Endothelial cell of umbilical vein (primary cell): ENCODE results near the gene LRRC8B. TPM values are rescaled to one million over a fixed set of nuclear protein-coding genes. Genes with fewer than 3 reads are reported as not detected.

Source experiments
- BruUV-seq: library from RNA; stranded (reverse); fragments of 400-500 nt; replicated peaks from 2 replicates; lab custom pipeline; 2021; lab: Mats Ljungman, UMichigan
- CTCF ChIA-PET: fragments of 300-600, 350-600 bp; sonication (Branson Sonifier 250); formaldehyde crosslinking; loops from one replicate; lab custom pipeline; 2021; ENCODE audit warnings: antibody characterized with exemption, inconsistent platforms; lab: Charles Lee
- POLR2A ChIA-PET: fragments of 300-600, 350-600 bp; sonication (Branson Sonifier 250); formaldehyde crosslinking; loops from one replicate; lab custom pipeline; 2021; ENCODE audit warnings: antibody characterized with exemption, inconsistent platforms; lab: Charles Lee
- DNase-seq: peaks from one replicate; pipeline ENCODE4 v3.0.0-alpha.2; 2011; ENCODE audit warnings: low read depth, low spot score
- FAIRE-seq: peaks from 2 replicates; lab custom pipeline; 2011; peaks lifted over from hg19 to GRCh38; lab: Jason Lieb, UNC
- H2AFZ ChIP-seq: 2 replicates; pipeline ENCODE4 v1.6.0; 2012; ENCODE audit warnings: low read depth, low read length, control low read depth, inconsistent platforms
- H3K27ac ChIP-seq: 2 replicates; pipeline ENCODE4 v1.5.1; 2011; ENCODE audit warnings: low read depth, mild to moderate bottlenecking, control low read depth, low read length, moderate library complexity; ENCODE audit not compliant: insufficient read depth
- H3K27me3 ChIP-seq, 2 experiments: 2 replicates each; pipeline versions ENCODE4 v1.6.0 to v1.6.1; 2011; ENCODE audit warnings: low read length in 2 of 2, mixed read lengths in 1 of 2; ENCODE audit not compliant: control insufficient read depth in 2 of 2, insufficient read depth in 2 of 2
- H3K36me3 ChIP-seq, 2 experiments: 2 replicates in 1 of 2; 3 replicates in 1 of 2; pipeline ENCODE4 v1.5.1; 2011; ENCODE audit warnings: low read length in 2 of 2, mild to moderate bottlenecking in 1 of 2, moderate library complexity in 1 of 2; ENCODE audit not compliant: control insufficient read depth in 2 of 2, insufficient read depth in 2 of 2; ENCODE audit errors: extremely low read depth in 1 of 2
- H3K4me1 ChIP-seq: 3 replicates; pipeline ENCODE4 v1.5.1; 2011; ENCODE audit warnings: mild to moderate bottlenecking, low read length; ENCODE audit not compliant: control insufficient read depth, insufficient read depth; ENCODE audit errors: extremely low read depth
- H3K4me2 ChIP-seq: 2 replicates; pipeline ENCODE4 v1.6.1; 2011; ENCODE audit warnings: low read length, control low read depth, mixed read lengths; ENCODE audit not compliant: insufficient read depth
- H3K4me3 ChIP-seq, 3 experiments: fragments of 200-600 bp in 1 of 3; sonication (generic), shearing (Covaris generic) in 1 of 3; replicated peaks in 1 of 3; 2 replicates each; pipeline ENCODE4 v1.5.1; 2011 to 2016; ENCODE audit warnings: control low read depth in 3 of 3, low read length in 3 of 3, mild to moderate bottlenecking in 2 of 3, inconsistent platforms in 1 of 3, low read depth in 1 of 3, moderate library complexity in 1 of 3; ENCODE audit not compliant: insufficient read depth in 1 of 3
- H3K79me2 ChIP-seq: 2 replicates; pipeline ENCODE4 v1.6.0; 2012; ENCODE audit warnings: low read length, inconsistent platforms; ENCODE audit not compliant: control insufficient read depth, insufficient read depth
- H3K9ac ChIP-seq: replicated peaks from 2 replicates; pipeline ENCODE3; 2011; ENCODE audit warnings: low read length, control low read depth; ENCODE audit not compliant: insufficient read depth; ENCODE audit errors: extremely low read depth
- H3K9me1 ChIP-seq: replicated peaks from 3 replicates; pipeline ENCODE4 v1.6.0; 2011; ENCODE audit warnings: mild to moderate bottlenecking, low read length; ENCODE audit not compliant: control insufficient read depth, insufficient read depth; ENCODE audit errors: extremely low read depth
- H3K9me3 ChIP-seq: replicated peaks from 2 replicates; pipeline ENCODE4 v1.5.1; 2012; ENCODE audit warnings: low read length, inconsistent platforms; ENCODE audit not compliant: control insufficient read depth, insufficient read depth
- H4K20me1 ChIP-seq: replicated peaks from 2 replicates; pipeline ENCODE3; 2011; ENCODE audit warnings: mild to moderate bottlenecking, low read length; ENCODE audit not compliant: control insufficient read depth, insufficient read depth; ENCODE audit errors: extremely low read depth
- GATA2 ChIP-seq: IDR thresholded peaks from 2 replicates; pipeline ENCODE4 v1.7.0; 2011; ENCODE audit warnings: low read depth, mild to moderate bottlenecking, moderate library complexity, mixed read lengths, low read length; ENCODE audit not compliant: insufficient read length, insufficient read depth
- POLR2AphosphoS5 ChIP-seq: IDR thresholded peaks from 2 replicates; pipeline ENCODE4 v1.6.1; 2012; ENCODE audit warnings: low read depth, mild to moderate bottlenecking, control low read depth, low read length, moderate library complexity; ENCODE audit not compliant: insufficient read depth
- dilution Hi-C: fragments of 300-500 bp; cut with MboI; formaldehyde crosslinking; loops from one replicate; pipeline ENCODE4 v1.15.0; 2019; ENCODE audit warnings: low sequenced_read_pairs; ENCODE audit not compliant: extremely low pct_ligation_motif_present
- intact Hi-C: fragments of 100-400 bp; cut with micrococcal nuclease; formaldehyde crosslinking; loops from one replicate; pipeline ENCODE4 v1.10.0; 2022
- polyA plus RNA-seq, 4 experiments: library from polyadenylated mRNA; depleted of rRNA in 3 of 4; stranded (reverse) in 3 of 4; unstranded in 1 of 4; fragments of >200 nt; gene quantifications; 2 replicates each; pipeline versions ENCODE4 v1.2.1 to v1.2.3, GENCODE V29; 2011 to 2012; ENCODE audit warnings: missing spikeins in 1 of 4
- total RNA-seq: library from RNA; stranded (reverse); gene quantifications from 2 replicates; pipeline ENCODE4 v1.2.3, GENCODE V29; 2021
- TF ChIP-seq, protein P1 (sequence below), 2 donors: IDR thresholded peaks; 1 replicate in 1 of 2; 2 replicates in 1 of 2; pipeline ENCODE4 v1.5.1; 2011; ENCODE audit warnings: low read length in 2 of 2, mild to moderate bottlenecking in 2 of 2, moderate library complexity in 2 of 2, control low read depth in 1 of 2, inconsistent platforms in 1 of 2, low read depth in 1 of 2; ENCODE audit not compliant: insufficient read depth in 1 of 2; ENCODE audit errors: extremely low read depth in 1 of 2

LRRC8B gene
- total and polyA plus RNA-seq, 2 donors (not counting 3 experiments of a cell fraction or from before 2014, with no cell fraction given) = 15.2 to 15.8 TPM

GRCh38 chr1:89598450-89599331, 74.1 kb downstream of the LRRC8B start:
- intact Hi-C loops = loop anchor here (1.0 kb wide), 3 partner anchors 78 to 165 kb away; no protein-coding TSS in a partner anchor
- H3K4me2 ChIP-seq = no peak overlapping the region
- ChIA-PET POLR2A (no interaction called here), CTCF (interaction anchor here (0.6 to 8.1 kb wide), 22 partner anchors 9 to 513 kb away, joined by 3 to 111 read pairs (median 4); no protein-coding TSS in a partner anchor)
- peaks cover 1% of the 10 kb centered on the region for H3K4me1 ChIP-seq
- no peaks in the 10 kb centered on the region for H3K27me3 ChIP-seq
- H3K9me1 ChIP-seq = no peaks in the 10 kb centered on the region
- no peaks in the 10 kb centered on the region for H4K20me1 ChIP-seq
- H3K27ac ChIP-seq = no peak overlapping the region
- no TSS peak for BruUV-seq
- H3K79me2 ChIP-seq = no peaks in the 10 kb centered on the region
- H3K9me3 ChIP-seq = no peaks in the 10 kb centered on the region
- TF ChIP-seq GATA2 = no peak
- TF ChIP-seq, protein P1, sequence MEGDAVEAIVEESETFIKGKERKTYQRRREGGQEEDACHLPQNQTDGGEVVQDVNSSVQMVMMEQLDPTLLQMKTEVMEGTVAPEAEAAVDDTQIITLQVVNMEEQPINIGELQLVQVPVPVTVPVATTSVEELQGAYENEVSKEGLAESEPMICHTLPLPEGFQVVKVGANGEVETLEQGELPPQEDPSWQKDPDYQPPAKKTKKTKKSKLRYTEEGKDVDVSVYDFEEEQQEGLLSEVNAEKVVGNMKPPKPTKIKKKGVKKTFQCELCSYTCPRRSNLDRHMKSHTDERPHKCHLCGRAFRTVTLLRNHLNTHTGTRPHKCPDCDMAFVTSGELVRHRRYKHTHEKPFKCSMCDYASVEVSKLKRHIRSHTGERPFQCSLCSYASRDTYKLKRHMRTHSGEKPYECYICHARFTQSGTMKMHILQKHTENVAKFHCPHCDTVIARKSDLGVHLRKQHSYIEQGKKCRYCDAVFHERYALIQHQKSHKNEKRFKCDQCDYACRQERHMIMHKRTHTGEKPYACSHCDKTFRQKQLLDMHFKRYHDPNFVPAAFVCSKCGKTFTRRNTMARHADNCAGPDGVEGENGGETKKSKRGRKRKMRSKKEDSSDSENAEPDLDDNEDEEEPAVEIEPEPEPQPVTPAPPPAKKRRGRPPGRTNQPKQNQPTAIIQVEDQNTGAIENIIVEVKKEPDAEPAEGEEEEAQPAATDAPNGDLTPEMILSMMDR (IDR thresholded peaks at IDR 0.05; ENCODE audit: extremely low read depth in 1 of 2, insufficient read depth in 1 of 2, low read depth in 1 of 2, low read length in 2 of 2) = peak; percentile 33 to 48
- TF ChIP-seq POLR2AphosphoS5 = no peak
- no peak overlapping the region for H2AFZ ChIP-seq
- no peaks in the 10 kb centered on the region for H3K36me3 ChIP-seq
- peak; percentile 68 for DNase-seq
- FAIRE-seq = no peak
- dilution Hi-C loops = no loop called here
- H3K4me3 ChIP-seq = no peak overlapping the region
- H3K9ac ChIP-seq = no peak overlapping the region
